Uterus (tissue), 4 donors: ENCODE data around the gene ZSWIM3. TPM values are rescaled to one million over a fixed set of nuclear protein-coding genes. Genes with fewer than 3 reads are reported as not detected.
A peak's percentile ranks its signal among the peaks of the same experiment; 100 is the strongest.

Source experiments
- DNase-seq, 2 donors: peaks; one replicate each; pipeline ENCODE4 v3.0.0-alpha.2; 2019 to 2020
- H3K27ac ChIP-seq, 2 donors: fragments of 200-600 bp; sonication (generic); 1 replicate in 1 of 2; 2 replicates in 1 of 2; pipeline ENCODE4 v1.5.1; 2016 to 2018
- H3K27me3 ChIP-seq, 2 donors: fragments of 200-600 bp; sonication (generic); one replicate each; pipeline ENCODE4 v1.5.1; 2018 to 2019; ENCODE audit warnings: control low read depth in 1 of 2
- H3K36me3 ChIP-seq, 2 donors: fragments of 200-600 bp; sonication (generic); one replicate each; pipeline ENCODE4 v1.5.1; 2019; ENCODE audit warnings: control low read depth in 1 of 2
- H3K4me1 ChIP-seq, 2 donors: fragments of 200-600 bp; sonication (generic); one replicate each; pipeline ENCODE4 v1.5.1; 2018 to 2019; ENCODE audit warnings: control low read depth in 1 of 2
- H3K4me3 ChIP-seq, 2 donors: fragments of 200-600 bp; sonication (generic); 1 replicate in 1 of 2; 2 replicates in 1 of 2; pipeline ENCODE4 v1.5.1; 2018 to 2019; ENCODE audit warnings: mild to moderate bottlenecking in 1 of 2
- H3K9me3 ChIP-seq, 2 donors: fragments of 200-600 bp; sonication (generic); one replicate each; pipeline ENCODE4 v1.5.1; 2019; ENCODE audit warnings: control low read depth in 1 of 2
- POLR2A ChIP-seq, 2 donors: fragments of 450-650 bp; IDR thresholded peaks; one replicate each; pipeline ENCODE4 v1.6.1; 2016; ENCODE audit warnings: antibody characterized with exemption in 2 of 2, mild to moderate bottlenecking in 1 of 2, moderate library complexity in 1 of 2
- intact Hi-C: fragments of 100-400 bp; cut with DNase I; formaldehyde crosslinking; loops from one replicate; pipeline ENCODE4 v1.15.1; 2023; ENCODE audit warnings: low total_unique reads
- total RNA-seq, 4 donors: library from RNA; depleted of rRNA in 3 of 4; stranded (reverse); fragments of >200 nt in 3 of 4; gene quantifications; one replicate each; pipeline versions ENCODE4 v1.1.0 to v1.2.4, GENCODE V29; 2014 to 2023
- TF ChIP-seq, protein P1 (sequence below), 4 experiments: fragments of 200-600 bp in 2 of 4; fragments of 450-650 bp in 2 of 4; sonication (generic) in 2 of 4; IDR thresholded peaks; one replicate each; pipeline ENCODE4 v1.5.1; 2016 to 2019; ENCODE audit warnings: antibody characterized with exemption in 4 of 4, mild to moderate bottlenecking in 2 of 4, moderate library complexity in 1 of 4
- donor health status: DM: yes; HTN: yes; CAD: no.

Gene ZSWIM3
- total RNA-seq, 4 donors from 2014 or later = 3.1 to 9.2 (median 4.3) TPM

DNA sequence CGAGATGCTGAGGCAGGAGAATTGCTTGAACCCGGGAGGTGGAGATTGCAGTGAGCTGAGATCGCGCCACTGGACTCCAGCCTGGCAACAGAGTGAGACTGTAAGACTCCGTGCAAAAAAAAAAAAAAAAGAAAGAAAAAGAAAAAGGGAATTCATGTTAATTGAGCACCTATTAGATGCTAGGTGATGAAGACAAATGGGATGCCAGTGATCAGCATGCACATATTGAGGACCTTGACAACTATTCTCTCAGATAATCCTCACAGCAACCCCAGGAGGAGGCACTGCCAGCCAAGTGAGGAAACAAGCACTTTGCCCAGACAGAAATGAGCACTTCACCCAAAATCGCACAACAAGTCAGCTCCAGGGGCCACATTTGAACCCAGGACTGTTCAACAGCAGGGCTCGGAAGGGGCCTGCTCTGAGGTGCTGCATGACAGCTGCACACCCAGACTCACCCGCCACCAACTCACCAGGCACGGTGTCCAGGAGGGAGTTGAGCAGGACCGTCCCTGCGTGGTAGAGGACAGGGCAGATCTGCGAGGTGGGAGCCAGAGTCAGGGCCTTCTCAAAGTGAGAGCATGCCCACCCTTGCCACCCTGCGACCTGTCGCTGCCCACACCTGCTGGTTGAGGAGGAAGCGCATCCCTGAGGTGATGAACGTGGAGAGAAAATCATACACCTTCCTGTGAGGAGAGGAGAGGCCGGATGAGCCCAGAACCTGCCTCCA, 50.0 kb downstream of the ZSWIM3 start:
- Histone ChIP-seq H3K27ac (no peak overlapping the region), H3K27me3 (no peaks in the 10 kb centered on the region), H3K4me1 (no peaks in the 10 kb centered on the region), H3K9me3 (no peaks in the 10 kb centered on the region), H3K4me3 (no peak overlapping the region), H3K36me3 (no peaks in the 10 kb centered on the region)
- DNase-seq = peak in 1 of 2 donors; percentile 16
- intact Hi-C loops = no loop called here
- TF ChIP-seq, protein P1, sequence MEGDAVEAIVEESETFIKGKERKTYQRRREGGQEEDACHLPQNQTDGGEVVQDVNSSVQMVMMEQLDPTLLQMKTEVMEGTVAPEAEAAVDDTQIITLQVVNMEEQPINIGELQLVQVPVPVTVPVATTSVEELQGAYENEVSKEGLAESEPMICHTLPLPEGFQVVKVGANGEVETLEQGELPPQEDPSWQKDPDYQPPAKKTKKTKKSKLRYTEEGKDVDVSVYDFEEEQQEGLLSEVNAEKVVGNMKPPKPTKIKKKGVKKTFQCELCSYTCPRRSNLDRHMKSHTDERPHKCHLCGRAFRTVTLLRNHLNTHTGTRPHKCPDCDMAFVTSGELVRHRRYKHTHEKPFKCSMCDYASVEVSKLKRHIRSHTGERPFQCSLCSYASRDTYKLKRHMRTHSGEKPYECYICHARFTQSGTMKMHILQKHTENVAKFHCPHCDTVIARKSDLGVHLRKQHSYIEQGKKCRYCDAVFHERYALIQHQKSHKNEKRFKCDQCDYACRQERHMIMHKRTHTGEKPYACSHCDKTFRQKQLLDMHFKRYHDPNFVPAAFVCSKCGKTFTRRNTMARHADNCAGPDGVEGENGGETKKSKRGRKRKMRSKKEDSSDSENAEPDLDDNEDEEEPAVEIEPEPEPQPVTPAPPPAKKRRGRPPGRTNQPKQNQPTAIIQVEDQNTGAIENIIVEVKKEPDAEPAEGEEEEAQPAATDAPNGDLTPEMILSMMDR (IDR thresholded peaks at IDR 0.05) = no peak
- no peak for TF ChIP-seq POLR2A (IDR thresholded peaks at IDR 0.05)

DNA sequence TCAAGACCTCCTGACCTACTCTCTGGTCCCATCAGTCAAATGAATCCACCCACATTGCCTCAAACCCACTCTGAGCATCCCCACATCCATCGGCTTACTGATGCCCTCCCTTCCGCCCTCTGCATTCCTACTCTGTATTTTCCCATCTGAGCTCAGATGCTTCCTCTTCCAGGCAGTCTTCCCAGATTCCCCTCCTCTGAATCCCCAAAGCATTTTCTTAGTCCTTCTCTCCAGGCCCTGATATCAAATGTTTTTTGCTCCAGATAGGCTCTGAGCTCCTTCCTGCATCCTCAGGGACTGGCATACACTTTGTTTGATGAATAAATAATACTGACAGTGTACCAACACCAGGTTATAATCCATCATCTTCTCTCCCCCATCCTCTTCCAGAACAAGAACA, 50.7 kb downstream of the ZSWIM3 start:
- Histone ChIP-seq H3K4me3 (no peak overlapping the region), H3K27ac (no peak overlapping the region), H3K27me3 (no peaks in the 10 kb centered on the region), H3K4me1 (no peaks in the 10 kb centered on the region), H3K36me3 (no peaks in the 10 kb centered on the region), H3K9me3 (no peaks in the 10 kb centered on the region)
- intact Hi-C loops = no loop called here
- no peak for DNase-seq
- TF ChIP-seq, protein P1 (IDR thresholded peaks at IDR 0.05) = no peak
- no peak for TF ChIP-seq POLR2A (IDR thresholded peaks at IDR 0.05)

DNA sequence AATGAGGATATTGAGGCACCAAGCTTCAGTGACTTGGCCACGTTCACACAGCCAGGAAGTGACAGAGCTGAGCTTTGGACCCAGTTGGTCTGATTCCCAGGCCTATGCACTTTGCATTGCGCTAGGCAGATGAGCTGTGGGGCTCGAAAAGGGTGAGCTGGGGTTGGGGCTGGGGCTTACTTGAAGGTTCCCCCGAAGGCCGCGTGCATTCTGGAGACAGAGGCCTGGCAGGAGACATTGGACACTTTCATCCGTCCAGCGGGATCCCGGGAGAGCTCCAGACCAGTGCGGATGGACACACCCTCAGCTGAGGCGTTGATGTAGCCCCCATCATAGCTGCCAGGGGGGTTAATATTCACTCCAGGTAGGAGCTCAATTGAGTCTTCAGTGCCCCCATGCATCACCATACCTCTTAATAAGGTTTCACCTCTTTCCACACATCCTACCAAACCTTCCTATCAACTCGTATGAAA, 52.0 kb downstream of the ZSWIM3 start:
- Histone ChIP-seq H3K9me3 (no peaks in the 10 kb centered on the region), H3K4me3 (no peak overlapping the region), H3K27ac (peak overlapping the region in 1 of 2 donors; percentile 78), H3K27me3 (no peaks in the 10 kb centered on the region), H3K4me1 (no peaks in the 10 kb centered on the region), H3K36me3 (no peaks in the 10 kb centered on the region)
- intact Hi-C loops = no loop called here
- TF ChIP-seq, protein P1 (IDR thresholded peaks at IDR 0.05) = no peak
- no peak for TF ChIP-seq POLR2A (IDR thresholded peaks at IDR 0.05)
- peak in 1 of 2 donors; percentile 15 for DNase-seq

DNA sequence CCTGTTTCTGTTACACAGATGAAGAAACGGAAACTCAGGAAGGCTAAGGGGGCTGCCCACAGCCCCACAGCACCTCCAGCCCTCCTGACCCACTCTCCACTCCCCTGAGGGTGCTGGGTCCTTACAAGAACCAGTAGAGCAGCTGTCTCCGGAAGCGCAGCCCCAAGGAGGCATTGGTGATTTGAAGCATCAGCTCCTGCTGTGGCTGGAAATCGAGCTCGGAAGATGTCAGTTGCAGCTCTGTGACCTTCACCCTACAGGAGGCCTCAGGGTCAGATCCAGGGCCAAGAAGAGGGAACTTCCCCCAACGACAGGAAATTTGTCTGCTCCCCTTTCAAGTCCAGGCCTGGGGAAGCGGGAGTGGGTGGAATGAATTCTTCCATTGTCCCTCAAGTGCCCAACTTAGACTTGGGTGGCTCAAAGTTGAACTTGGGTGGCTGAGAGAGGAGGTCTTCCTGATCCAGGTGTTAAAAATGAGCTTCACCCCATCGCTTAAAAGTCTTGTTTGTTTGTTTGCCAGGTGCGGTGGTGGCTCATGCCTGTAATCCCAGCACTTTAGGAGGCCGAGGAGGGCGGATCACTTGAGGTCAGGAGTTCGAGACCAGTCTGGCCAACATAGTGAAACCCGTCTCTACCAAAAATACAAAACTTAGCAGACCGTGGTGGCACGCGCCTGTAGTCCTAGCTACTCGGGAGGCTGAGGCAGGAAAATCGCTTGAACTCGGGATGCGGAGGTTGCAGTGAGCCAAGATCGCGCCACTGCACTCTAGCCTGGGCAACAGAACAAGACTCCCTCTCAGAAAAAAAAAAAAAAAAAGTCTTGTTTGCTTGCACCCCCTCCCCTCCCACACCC, 52.6 kb downstream of the ZSWIM3 start:
- peak in 1 of 2 donors; percentile 38 for DNase-seq
- no peaks in the 10 kb centered on the region for H3K9me3 ChIP-seq
- peak overlapping the region in 1 of 2 donors; percentile 20 for H3K4me3 ChIP-seq
- peak overlapping the region; percentile 78 to 90 for H3K27ac ChIP-seq
- TF ChIP-seq POLR2A (IDR thresholded peaks at IDR 0.05) = no peak
- TF ChIP-seq, protein P1 (IDR thresholded peaks at IDR 0.05) = no peak
- no peaks in the 10 kb centered on the region for H3K4me1 ChIP-seq
- no peaks in the 10 kb centered on the region for H3K36me3 ChIP-seq
- H3K27me3 ChIP-seq = no peaks in the 10 kb centered on the region
- intact Hi-C loops = no loop called here
